Fibroblast of skin of right quadriceps (primary cell): ENCODE results near the gene WAS.
A peak's percentile ranks its signal among the peaks of the same experiment; 100 is the strongest.
"Not testable (repeated sequence)": the region's sequence is repeated elsewhere in the genome, so short reads cannot be mapped to it uniquely, and the experiment has no call there.

Source experiments
- DNase-seq: peaks from one replicate; pipeline ENCODE4 v3.0.0-alpha.2; 2013

Gene WAS

DNA sequence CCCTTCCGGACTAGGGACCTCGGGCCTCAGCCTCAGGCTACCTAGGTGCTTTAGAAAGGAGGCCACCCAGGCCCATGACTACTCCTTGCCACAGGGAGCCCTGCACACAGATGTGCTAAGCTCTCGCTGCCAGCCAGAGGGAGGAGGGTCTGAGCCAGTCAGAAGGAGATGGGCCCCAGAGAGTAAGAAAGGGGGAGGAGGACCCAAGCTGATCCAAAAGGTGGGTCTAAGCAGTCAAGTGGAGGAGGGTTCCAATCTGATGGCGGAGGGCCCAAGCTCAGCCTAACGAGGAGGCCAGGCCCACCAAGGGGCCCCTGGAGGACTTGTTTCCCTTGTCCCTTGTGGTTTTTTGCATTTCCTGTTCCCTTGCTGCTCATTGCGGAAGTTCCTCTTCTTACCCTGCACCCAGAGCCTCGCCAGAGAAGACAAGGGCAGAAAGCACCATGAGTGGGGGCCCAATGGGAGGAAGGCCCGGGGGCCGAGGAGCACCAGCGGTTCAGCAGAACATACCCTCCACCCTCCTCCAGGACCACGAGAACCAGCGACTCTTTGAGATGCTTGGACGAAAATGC lies at the start of gene WAS:
Gene WAS (plus strand): TSS at position 389 of the 572 bp plus-strand sequence. CDS start 55 bp downstream, at position 444.
- no peak for DNase-seq

DNA sequence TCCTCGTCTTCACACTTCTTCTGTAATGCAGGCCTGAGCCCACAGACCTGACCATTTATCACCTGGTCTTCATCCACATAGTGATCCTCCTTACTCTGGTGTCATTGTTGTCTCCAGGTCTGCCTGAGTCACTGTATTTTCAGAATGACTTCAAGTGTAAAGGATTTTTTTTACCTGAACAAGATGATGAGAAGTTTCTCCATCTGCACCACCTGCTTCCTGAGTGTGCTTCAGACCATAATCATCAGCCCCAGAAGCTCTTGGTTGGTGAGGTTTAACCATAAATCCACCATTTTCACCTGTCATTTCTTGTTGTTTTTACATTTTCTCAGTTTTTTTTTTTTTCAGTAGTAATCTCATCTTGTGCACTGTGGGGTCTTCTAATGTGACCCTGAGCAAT lies 47.3 kb upstream of the WAS start:
- DNase-seq = no peak

DNA sequence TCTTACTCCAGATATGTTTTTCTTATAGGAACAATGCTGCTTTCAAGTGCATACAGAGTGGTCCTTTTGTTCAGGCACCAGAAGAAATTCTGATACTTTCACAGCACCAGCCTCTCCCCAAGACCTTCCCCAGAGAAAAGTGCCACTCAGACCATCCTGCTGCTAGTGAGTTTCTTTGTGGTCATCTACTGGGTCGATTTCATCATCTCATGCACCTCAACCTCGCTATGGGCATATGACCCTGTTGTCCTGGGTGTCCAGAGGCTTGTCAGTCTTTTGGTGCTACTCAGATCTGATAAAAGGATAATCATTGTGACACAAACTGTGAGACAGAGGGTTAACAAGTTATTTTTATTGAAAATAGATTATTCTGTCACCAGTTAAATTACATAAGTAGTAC lies 46.8 kb upstream of the WAS start:
- DNase-seq = no peak

DNA sequence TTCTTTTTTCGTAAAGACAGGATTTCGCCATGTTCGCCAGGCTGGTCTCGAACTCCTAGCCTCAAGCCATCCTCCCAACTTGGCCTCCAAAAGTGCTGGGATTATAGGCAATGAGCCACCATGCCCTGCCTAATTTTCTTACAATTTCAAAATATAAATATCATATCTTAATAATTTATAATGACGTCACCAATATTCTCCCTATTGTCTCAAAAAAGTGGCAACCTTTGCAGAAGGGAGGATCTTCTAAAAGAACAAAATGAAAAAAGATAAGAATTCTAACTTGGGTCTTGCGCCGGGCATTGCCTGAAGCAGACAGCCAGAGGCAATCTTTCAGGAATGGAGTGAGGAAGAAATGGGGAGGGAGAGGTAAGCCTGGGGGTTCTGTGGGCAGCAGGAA lies 37.9 kb upstream of the WAS start:
- DNase-seq = no peak

DNA sequence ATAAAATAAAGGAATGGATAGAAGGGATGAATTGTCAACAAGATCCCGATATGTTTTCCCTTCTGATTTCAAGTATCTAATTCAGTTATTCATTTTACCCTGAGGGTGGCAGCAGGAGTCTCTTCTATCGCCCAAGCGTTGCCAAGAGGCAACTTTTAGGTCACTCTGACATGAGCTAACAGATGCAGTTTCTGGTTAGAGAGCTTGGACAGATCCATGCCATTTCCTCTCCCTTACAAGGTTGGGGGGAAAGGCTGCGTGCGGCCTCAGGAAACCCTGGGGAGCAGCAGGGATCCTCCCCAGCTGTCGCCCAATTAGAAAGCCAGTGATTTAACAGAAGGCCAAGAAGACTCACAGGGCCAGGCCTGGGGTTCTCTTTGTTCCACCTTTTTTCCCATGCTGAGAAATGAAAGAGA lies 35.3 kb upstream of the WAS start:
- DNase-seq = peak; percentile 39

DNA sequence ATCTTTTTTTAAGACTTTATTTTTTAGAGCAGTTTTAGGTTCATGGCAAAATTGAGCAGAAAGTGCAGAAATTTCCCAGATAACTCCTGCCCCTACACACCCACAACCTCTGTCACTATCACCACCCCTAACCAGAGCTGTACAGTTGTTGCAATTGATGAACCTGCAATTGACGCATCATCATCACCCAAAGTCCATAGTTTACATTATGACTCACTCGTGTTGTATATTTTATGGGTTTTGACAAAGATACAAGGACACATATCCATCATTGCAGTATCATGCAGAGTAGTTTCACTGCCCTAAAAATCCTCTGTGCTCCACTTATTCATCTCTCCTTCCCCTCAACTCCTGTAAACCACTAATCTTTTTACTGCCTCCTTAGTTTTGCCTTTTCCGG lies 34.5 kb upstream of the WAS start:
- DNase-seq = no peak

DNA sequence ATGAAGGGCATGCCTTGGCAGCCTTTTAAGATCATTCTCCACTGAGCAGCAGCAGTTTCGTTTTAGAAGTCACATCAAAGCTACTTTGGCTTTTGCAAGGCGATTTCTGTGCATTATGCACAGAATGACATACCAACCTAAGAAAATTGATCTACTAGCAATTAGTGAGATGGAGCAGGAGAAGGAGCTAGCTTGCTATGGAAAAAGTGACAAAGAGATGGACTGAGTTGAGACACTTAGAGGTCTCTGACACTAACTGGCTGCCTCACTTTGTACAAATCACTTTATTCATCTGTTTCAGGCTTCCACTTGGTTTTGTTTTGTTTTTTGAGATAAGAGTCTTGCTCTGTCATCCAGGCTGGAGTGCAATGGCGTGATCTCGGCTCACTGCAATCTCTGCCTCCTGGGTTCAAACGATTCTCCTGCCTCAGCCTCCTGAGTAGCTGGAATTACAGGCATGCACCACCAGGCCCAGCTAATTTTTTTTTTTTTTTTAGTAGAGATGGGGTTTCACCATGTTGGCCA lies 31.5 kb upstream of the WAS start:
- DNase-seq = not testable (repeated sequence)

DNA sequence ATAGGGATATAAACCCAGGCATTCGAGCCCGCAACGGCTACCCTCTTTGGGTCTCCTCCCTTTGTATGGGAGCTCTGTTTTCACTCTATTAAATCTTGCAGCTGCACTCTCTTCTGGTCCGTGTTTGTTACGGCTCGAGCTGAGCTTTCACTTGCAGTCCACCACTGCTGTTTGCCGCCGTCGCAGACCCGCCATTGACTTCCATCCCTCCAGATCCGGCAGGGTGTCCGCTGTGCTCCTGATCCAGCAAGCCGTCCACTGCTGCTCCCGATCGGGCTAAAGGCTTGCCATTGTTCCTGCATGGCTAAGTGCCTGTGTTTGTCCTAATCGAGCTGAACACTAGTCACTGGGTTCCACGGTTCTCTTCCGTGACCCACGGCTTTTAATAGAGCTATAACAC lies 28.9 kb upstream of the WAS start:
- DNase-seq = not testable (repeated sequence)

DNA sequence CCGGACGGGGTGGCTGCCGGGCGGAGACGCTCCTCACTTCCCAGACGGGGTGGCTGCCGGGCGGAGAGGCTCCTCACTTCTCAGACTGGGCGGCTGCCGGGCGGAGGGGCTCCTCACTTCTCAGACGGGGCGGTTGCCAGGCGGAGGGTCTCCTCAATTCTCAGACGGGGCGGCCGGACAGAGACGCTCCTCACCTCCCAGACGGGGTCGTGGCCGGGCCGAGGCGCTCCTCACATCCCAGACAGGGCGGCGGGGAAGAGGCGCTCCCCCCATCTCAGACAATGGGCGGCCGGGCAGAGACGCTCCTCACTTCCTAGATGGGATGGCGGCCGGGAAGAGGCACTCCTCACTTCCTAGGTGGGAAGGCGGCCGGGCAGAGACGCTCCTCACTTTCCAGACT lies 23.9 kb upstream of the WAS start:
- not testable (repeated sequence) for DNase-seq

DNA sequence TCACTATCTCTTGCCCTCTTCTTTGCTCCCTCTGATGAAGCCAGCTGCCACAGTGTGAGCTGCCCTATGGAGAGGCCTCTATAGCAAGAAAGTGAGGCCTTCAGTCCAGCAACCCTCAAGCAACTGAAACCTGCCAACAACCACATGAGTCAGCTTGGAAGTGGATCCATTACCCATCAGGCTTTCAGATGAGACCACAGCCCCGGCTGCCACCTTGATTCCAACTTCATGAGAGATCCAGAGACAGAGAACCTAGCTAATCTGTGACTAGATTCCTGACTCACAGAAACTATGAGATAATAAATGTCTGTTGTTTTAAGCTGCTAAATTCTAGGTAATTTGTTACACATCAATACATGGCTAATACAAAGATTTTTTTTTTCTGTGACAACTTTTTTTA lies 20.4 kb upstream of the WAS start:
- DNase-seq = no peak

DNA sequence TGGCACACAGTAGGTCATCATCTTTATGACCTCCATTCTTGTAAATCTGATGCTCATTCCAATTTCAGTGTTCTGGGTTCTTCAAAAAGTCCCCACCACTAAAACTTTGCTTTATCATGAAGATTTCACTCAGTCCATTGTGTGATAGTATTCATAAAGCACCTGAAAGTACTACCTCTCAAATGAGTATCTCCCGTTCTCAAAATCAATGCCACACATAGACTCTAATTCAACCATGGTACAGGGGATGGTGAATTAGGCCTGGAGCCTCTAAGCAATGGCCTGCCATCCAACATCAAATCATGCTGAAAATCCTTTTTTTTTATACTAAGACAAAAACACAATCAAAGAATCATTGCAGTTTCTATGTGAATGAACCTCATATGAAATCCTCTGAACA lies 19.4 kb upstream of the WAS start:
- DNase-seq = no peak

DNA sequence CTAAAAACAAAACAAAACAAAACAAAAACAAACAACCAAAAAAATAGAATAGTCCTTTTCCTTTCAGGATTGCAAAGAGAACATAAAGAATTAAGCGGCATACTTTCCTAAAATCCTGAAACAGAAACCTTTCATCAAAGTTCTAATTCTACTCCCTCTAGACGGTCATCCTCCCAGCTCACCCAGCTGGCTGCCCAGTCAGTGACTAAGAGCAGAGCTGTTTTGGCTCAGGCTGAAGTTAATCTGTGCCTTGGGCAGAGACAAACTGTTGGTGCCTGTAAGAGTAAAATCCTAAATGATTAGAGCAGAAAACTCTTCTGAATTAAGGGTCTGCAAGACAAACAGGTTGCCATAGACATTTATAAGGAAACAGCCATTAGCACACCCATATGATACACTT lies 17.6 kb upstream of the WAS start:
- no peak for DNase-seq

DNA sequence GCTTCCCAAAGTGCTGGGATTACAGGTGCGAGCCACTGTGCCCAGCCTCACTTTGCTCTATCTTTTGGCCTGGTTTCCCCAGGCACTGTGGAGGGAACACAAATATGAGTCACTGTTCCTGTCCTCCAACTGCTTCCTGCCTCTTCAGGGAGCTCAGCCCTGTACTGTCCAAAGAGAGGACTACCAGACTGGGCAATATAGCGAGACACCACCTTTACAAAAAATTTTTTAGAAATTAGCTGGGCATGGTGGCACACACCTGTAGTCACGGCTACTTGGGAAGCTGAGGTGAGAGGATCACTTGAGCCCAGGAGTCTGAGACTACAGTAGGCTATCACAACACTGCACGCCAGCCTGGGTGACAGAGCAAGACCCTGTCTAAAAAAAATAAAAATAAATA lies 16.9 kb upstream of the WAS start:
- DNase-seq = no peak

DNA sequence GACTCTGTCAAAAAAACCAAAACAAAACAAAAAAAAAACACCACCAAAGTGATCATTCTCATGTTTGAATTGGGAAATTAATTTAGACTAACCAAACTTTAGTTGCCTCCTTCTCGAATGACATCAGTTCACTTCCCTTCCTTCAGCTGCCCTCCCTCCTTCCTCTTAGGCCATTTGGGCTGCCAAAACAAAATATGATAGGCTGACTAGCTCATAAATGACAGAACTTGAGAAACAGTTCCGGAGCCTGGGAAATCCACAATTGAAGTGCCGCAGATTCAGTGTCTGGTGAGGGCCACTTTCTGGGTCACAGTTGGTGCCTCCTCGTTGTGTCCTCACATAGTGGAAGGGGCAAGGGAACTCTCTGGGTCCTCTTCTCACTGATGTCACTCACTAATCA lies 16.1 kb upstream of the WAS start:
- DNase-seq = no peak

DNA sequence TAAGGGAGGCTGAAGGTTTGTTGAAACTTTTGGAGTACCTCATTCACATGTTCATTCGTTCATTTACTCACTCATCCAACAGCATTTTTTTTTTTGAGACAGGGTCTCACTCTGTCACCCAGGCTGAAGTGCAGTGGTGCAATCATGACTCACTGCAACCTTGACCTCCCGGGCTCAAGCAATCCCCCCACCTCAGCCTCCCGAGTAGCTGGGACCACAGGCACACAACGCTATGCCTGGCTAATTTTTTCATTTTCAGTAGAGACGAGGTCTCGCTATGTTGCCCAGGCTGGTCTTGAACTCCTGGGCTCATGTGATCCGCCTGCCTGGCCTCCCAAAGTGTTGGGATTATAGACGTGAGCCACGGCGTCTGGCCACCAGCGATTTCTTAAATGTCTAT lies 15.4 kb upstream of the WAS start:
- not testable (repeated sequence) for DNase-seq

DNA sequence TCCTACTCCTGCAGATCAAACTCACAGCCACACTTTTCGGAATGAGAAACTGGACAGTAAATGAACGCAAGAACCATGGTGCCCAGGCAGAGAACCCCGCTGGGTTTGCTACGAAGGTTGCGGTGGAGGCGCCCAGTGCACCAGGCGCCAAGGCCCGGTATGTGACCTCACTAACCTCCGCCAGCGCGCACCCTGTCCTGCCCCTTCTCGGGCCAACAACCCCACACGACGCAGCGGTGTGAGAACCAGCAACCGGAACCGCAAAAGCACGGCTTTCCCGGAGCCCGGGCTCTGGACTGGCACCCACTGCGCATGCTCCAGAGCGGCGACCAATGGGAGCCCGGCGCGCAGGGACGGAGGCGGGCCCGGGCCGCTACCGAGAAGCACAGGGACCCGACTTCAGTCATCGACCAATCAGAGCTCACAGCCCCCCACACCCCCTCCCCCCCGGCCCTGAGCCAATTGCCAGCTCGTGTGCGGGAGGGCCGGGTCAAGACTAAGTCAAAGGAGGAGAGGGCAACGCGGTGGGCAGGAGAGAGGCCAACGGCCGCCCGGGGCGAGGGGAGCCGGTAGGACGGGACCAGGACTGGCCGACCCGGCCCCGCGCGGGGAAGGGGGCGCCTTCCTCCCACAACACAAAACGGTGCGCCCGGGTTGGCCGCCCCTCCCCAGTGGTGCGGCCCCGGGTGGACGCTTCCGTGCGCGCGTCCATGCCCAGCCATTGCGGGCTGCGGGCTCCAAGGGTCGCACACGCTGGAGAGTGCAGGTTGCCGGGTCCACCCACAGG lies 7.3 kb upstream of the WAS start:
- DNase-seq = peak; percentile 84

DNA sequence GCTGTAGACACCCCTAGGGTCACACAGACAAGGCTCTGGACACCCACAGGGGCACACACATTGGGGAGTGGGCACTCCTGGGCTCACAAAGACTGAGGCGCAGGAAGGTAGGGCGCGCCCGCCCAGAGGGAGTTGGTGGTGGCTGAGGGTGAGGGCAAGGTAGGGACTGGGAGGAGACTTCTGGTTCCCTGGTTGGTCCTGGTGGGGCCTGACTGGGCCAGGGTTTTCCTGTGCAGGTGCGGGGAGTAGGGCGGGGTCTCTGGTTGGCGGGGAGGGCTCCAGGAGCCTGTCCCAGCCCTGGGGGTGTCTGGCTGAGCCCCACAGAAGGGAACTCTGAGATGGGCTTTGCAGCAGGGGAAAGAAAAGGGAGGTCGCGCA lies 6.7 kb upstream of the WAS start:
- DNase-seq = no peak

DNA sequence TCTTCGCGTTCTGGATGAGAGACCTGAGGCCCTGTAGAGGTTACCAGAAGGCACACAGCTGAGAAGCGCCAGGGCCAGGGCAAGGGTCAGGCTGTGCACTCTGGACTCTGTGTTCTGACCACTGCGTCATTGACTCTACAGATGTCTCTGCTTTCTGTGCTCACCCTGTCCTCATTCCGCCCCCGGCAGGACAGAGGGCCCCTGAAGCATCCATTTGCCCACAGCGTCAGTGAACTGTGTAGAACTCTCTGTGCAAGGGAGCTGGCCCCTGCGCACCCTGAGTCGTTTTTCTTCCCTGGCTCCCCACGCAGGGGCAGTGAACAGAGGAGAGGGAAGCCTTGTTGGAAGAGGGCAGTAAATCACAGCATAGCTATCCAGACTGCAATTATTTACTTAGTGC lies 6.1 kb upstream of the WAS start:
- DNase-seq = no peak

DNA sequence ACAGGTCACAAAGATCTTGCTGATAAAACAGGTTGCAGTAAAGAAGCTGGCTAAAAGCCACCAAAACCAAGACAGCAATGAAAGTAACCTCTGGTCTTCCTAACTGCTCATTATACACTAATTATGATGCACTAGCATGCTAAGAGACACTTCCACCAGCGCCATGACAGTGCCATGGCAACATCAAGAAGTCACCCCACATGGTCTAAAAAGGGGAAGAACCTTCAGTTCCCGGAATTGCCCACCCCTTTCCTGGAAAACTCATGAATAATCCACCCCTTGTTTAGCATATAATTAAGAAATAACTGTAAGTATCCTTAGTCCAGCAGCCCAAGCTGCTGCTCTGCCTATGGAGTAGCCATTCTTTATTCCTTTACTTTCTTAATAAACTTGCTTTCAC lies 3.1 kb upstream of the WAS start:
- not testable (repeated sequence) for DNase-seq

DNA sequence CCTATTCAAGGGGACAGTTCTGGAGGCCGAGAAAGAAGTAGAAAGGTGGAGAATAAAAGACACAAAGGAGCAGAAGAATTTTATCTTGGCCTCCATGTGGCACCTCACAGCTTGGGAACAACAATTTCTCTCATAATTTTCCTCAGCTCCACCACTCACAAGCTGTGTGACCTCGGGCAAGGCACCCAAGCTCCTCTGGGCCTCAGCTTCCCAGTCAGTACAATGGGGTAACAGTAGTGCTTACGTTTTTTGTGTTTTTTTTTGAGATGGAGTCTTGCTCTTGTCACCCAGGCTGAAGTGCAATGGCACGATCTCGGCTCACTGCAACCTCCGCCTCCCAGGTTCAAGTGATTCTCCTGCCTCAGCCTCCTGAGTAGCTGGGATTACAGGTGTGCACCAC lies 2.7 kb upstream of the WAS start:
- not testable (repeated sequence) for DNase-seq

DNA sequence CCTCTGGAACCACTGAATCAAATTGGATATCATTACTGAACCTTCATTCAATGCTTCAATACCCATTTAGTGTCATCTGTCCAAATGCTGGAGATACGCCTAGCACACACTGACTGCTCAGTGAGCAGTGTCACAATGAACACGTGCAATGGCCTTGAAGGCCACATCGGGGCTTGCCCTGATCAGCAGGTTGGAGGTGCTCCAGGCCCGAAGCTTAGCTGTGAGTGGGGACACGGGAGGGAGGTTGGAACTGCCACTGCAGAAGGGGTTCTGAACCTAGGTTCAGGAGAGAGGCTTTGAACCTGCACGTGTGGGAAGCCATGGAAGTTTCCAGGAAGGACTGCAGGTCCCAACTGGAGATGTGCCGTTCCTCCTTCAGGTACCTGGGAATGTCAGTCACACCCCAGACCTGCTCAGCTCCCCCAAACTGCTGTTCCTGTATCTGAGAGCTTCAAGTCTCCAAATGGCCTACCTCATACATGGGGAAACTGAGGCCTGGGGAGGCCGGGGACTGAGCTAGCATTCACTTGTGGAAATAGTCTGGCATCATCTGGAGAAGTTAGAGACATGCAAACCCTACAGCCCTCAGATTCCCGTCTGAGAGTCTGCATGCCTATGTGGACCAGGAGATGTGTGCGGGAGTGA lies 1.9 kb upstream of the WAS start:
- DNase-seq = no peak

DNA sequence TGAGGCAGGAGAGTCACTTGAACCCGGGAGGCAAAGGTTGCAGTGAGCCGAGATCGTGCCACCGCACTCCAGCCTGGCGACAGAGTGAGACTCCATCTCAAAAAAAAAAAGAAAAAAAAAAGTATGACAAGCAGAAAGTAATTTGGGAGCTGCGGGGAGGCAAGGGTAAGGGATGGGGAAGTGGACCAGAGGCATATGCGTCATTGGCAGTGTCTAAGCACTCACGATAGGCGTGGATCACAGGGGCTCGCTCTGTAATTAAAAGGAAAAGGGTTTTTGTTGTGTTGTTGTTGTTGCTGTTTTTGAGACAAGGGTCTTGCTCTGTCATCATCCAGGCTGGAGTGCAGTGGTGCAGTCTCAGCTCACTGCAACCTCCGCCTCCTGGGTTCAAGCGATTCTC lies 804 bp upstream of the WAS start:
- not testable (repeated sequence) for DNase-seq

DNA sequence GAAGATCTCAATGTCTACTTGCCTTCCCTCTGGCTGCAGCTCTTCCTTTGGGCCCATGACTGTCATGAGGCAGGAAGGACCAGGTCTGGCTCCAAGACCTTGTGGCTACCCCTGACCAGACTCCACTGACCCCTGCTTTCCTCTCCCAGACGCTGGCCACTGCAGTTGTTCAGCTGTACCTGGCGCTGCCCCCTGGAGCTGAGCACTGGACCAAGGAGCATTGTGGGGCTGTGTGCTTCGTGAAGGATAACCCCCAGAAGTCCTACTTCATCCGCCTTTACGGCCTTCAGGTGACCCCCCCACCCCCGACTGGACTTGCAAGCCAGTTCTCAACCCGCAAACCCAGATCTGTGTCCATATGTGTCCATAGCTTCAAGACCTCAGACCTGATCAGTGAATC lies 535 bp downstream of the WAS start:
- DNase-seq = no peak

DNA sequence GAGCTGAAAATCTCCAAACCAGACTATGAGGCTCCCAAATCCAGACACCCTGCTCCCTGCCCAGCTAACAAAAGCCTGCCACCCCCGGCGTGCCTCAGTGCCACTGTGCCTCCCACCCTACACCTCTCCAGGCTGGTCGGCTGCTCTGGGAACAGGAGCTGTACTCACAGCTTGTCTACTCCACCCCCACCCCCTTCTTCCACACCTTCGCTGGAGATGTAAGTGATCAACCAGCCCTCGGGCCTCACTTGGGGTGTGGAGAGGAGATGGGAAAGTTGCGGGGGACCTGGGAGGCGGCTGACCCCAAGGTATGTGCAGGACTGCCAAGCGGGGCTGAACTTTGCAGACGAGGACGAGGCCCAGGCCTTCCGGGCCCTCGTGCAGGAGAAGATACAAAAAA lies 1.8 kb downstream of the WAS start:
- no peak for DNase-seq
